Spinal cord (tissue), 10 donors: ENCODE measurements around the gene HIP1R. TPM values are rescaled to one million over a fixed set of nuclear protein-coding genes. Genes with fewer than 3 reads are reported as not detected.

Experiments
- DNase-seq, 6 donors: peaks; one replicate each; pipeline versions ENCODE4 v3.0.0 to v3.0.0-alpha.2; 2013 to 2015; ENCODE audit warnings: low spot score in 6 of 6, low read depth in 4 of 6
- H3K27ac ChIP-seq: one replicate; pipeline ENCODE4 v1.5.1; 2013; ENCODE audit warnings: low read depth, low read length, control low read depth
- H3K27me3 ChIP-seq: one replicate; pipeline ENCODE4 v1.6.1; 2013; ENCODE audit warnings: low read length; ENCODE audit not compliant: control insufficient read depth, insufficient read depth
- H3K36me3 ChIP-seq: one replicate; pipeline ENCODE4 v1.6.1; 2013; ENCODE audit warnings: low read length; ENCODE audit not compliant: control insufficient read depth, insufficient read depth
- H3K4me1 ChIP-seq: one replicate; pipeline ENCODE4 v1.6.1; 2013; ENCODE audit warnings: low read length; ENCODE audit not compliant: control insufficient read depth, insufficient read depth
- H3K4me3 ChIP-seq: one replicate; pipeline ENCODE4 v1.5.1; 2013; ENCODE audit warnings: low read depth, low read length, control low read depth
- H3K9me3 ChIP-seq: one replicate; pipeline ENCODE4 v1.6.1; 2013; ENCODE audit warnings: low read length; ENCODE audit not compliant: control insufficient read depth, insufficient read depth
- WGBS: methylation state at CpG from one replicate; pipeline ENCODE4 v1.1.5; 2013; ENCODE audit warnings: missing lambda C conversion rate; ENCODE audit not compliant: insufficient coverage; 5-methylcytosine and 5-hydroxymethylcytosine counted together
- polyA plus RNA-seq, 2 donors: library from polyadenylated mRNA; unstranded; fragments of 120-200 nt; gene quantifications; one replicate each; pipeline ENCODE4 v1.2.1, GENCODE V29; 2013; ENCODE audit not compliant: insufficient read length in 2 of 2
- total RNA-seq, 2 donors: library from RNA; depleted of rRNA in 1 of 2; stranded (reverse); fragments of 120-200 nt in 1 of 2; fragments of >200 nt in 1 of 2; gene quantifications; one replicate each; pipeline versions ENCODE4 v1.2.3 to v1.2.4, GENCODE V29; 2013 to 2014
- donor health status: healthy.

Gene HIP1R
- total and polyA plus RNA-seq, 4 donors: 37.5 to 71.4 (median 49.8) TPM

DNA sequence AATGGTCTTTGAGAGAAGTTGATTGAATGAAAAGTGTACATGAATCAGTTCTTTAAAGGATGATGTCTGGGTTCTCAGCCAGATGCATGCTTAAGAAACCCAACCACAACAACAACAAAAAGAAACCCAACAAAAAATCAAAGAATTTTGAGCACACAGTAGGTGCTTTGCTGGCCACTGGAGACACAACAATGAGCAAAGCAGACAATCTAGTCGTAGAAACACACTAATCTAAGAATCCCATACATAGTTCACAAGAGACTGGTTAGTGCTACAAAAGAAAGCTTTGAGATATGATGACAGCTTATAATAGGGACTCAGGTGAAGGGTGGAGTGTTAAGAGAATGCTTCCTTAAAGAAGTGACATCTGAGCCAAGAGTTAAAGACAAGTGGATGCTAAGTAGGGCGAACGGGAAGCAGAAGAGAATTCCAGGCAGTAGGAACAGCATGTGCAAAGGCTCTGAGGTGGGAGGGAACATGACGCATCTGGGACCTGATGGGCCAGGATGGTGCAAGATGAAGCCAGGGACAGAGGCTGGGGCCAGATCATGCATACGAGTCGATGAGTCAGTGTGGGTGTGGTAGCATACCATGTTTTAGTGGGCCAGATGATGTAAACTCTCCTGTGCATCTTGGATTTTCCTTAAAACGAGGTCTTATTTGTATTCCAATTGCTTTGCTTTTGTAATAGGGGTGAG lies 4.6 kb upstream of the HIP1R start:
- no peaks in the 10 kb centered on the region for H3K9me3 ChIP-seq
- no peak overlapping the region for H3K27ac ChIP-seq
- 88% methylated on average over 5 of the region's 7 CpGs for WGBS
- H3K27me3 ChIP-seq: no peaks in the 10 kb centered on the region
- no peak overlapping the region for H3K4me3 ChIP-seq
- peaks cover 11% of the 10 kb centered on the region for H3K4me1 ChIP-seq
- no peaks in the 10 kb centered on the region for H3K36me3 ChIP-seq
- no peak for DNase-seq

DNA sequence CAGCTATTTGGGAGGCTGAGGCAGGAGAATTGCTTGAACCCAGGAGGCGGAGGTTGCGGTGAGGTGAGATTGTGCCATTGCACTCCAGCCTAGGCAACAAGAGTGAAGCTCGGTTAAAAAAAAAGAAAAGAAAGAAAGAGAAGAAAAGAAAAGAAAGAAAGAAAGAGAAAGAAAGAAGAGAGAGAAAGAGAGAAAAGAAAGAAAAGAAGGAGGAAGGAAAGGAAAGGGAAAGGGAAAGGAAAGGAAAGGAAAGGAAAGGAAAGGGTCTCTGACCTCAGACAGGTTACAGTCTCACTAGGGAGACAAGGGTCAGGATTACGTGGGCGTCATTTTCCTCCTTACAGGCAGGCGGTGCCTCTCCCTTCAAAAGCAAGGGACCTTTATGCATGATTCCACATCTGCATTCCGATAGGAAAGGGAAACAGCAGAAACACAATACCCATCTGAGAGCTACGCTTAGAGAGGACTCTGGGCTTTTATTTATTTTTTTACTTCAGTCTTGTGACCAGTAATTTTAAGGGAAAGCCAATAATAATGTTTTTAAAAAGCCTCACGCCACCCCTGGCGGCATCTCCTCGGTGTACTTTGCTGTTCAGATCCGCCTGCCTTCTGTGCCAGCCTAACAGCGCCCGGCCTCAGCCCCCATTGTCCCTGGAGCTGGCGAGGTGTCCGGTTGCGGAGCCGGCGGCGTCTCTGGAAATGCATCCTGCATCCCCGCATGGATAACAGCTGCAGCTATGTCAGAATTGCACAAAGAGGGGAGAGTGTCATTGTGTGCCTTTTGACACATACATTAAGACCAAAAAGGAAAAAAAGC lies 945 bp upstream of the HIP1R start:
- Histone ChIP-seq H3K27me3 (no peaks in the 10 kb centered on the region), H3K4me3 (peak overlapping the region; percentile 57), H3K27ac (peak overlapping the region; percentile 83), H3K4me1 (peaks cover 28% of the 10 kb centered on the region), H3K9me3 (no peaks in the 10 kb centered on the region), H3K36me3 (no peaks in the 10 kb centered on the region)
- 18% methylated on average over 16 of the region's 21 CpGs for WGBS
- peak in 1 of 6 donors; percentile 94 for DNase-seq

DNA sequence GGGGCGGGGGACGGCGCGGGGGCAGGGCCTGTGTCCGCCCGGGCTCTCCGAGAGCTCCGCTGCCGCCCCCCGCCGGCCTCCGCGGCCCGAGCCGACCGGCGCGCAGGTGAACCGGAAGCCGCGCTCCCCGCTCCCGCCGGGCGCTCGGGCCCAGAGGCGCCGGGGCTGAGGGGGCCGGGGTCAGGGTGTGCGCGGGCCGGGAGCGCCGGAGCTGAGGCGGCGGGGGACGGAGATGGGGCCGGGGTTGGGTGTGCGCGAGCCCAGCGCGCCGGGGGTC lies 431 bp downstream of the HIP1R start:
- H3K4me1 ChIP-seq: peaks cover 39% of the 10 kb centered on the region
- under 1% methylated on average over 43 of the region's 43 CpGs for WGBS
- DNase-seq: no peak
- H3K27ac ChIP-seq: no peak overlapping the region
- no peaks in the 10 kb centered on the region for H3K9me3 ChIP-seq
- peak overlapping the region; percentile 47 for H3K4me3 ChIP-seq
- peaks cover 7% of the 10 kb centered on the region for H3K36me3 ChIP-seq
- H3K27me3 ChIP-seq: no peaks in the 10 kb centered on the region

DNA sequence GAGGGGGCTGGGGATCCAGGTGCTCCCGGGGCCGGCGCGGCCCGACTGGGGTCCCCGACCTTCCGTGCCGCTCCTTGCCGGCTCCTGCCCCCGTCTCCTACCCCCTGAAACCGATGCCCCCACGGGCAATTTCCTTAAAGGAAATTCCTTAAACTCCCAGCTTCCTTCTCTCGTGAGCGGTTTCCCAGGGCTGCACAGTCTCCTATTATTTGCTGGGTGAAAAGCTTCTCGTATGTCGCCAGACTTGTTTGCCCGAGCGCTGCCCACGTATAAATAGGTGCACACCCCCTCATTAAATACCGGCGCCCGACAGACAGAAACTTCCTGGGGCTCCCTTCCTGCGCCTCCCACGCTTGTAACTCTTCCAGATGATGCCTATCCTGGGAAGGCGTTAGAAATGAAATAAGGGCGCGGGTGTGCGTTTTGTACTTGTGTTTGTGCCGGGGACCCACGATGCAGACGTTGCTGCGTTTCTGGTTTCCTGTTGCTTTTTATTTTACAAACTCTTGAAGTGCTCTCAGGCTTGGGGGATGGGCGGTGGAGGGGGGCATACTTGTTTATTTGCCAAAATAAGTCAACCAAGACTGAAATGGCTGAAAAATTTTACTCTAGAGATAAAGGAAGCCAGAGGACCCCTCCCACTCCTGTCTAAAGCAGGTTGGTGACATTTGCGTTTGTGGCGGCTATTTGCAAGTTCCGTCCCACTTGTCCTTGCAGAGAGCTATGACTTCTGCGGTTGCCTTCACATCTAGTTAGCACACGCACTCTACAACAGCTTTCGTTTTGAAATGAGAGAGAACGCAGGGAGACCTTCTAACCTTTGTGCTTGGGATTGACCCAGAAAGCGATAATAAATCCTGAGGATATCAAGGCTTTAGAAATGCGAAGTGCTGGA lies 1.0 kb downstream of the HIP1R start:
- Histone ChIP-seq H3K4me3 (peak overlapping the region; percentile 47), H3K27ac (no peak overlapping the region), H3K9me3 (no peaks in the 10 kb centered on the region), H3K27me3 (no peaks in the 10 kb centered on the region), H3K4me1 (peaks cover 45% of the 10 kb centered on the region), H3K36me3 (peaks cover 10% of the 10 kb centered on the region)
- 3% methylated on average over 28 of the region's 42 CpGs for WGBS
- peak in 2 of 6 donors; percentile 53 to 58 for DNase-seq

DNA sequence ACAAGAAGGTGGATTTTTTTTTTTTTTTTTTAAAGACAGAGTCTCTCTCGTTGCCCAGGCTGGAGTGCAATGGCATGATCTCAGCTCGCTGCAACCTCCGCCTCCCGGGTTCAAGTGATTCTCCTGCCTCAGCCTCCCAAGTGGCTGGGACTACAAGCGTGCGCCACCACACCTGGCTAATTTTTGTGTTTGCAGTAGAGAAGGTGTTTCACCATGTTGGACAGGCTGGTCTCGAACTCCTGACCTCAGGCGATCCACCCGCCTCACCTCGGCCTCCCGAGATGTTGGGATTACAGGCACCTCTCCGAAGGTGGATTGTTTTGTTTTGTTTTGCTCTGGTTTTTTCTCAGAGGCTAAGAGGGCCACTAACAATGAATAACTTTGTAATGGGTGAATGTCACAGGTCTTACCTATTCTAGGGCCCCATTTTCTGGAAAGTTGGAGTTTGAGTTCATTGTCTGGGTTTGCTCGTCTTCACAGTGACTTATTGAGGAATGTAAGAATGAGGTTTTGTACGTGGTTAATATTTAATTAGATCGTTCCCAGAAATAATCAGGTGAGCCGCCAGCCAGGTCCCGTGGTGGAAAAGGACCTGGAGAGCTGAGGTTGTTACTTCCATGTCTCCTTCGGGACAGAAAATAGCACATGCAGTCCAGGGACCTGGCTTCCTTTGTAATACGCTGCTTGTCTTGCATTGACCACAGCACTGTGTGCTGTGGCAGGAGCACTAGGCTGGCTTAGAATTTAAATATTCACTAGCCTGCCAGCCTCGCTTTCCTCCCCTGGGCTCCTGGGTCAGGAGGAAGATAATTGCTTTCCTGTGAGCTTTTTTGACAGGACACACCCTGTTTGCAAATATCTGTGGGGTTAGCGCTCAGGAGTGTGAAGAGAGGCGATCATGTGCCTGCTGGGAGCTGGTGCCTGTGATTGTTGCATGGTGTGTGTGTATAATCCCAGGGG lies 2.3 kb downstream of the HIP1R start:
- Histone ChIP-seq H3K9me3 (no peaks in the 10 kb centered on the region), H3K27me3 (no peaks in the 10 kb centered on the region), H3K36me3 (peaks cover 16% of the 10 kb centered on the region), H3K4me1 (peaks cover 58% of the 10 kb centered on the region), H3K4me3 (no peak overlapping the region), H3K27ac (no peak overlapping the region)
- 88% methylated on average over 19 of the region's 22 CpGs for WGBS
- DNase-seq: no peak

DNA sequence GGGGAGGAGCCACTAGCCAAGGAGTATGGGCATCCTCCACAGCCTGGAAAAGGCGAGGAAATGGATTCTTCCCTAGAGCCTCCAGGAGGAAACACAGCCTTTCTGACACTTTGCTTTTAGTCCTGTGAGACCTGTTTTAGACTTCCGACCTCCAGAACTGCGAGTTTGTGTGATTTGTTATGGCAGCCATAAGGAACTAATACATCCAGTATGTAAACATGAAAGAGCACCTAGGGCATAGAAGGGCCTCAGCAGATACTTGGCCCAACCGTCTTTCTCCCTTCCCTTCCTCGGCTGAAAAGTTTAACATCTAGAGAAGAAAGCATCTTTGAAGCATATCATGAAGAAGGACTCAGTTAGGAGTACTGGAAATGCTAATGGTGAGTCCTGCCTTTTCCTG lies 3.6 kb downstream of the HIP1R start:
- Histone ChIP-seq H3K27ac (no peak overlapping the region), H3K4me3 (no peak overlapping the region)

DNA sequence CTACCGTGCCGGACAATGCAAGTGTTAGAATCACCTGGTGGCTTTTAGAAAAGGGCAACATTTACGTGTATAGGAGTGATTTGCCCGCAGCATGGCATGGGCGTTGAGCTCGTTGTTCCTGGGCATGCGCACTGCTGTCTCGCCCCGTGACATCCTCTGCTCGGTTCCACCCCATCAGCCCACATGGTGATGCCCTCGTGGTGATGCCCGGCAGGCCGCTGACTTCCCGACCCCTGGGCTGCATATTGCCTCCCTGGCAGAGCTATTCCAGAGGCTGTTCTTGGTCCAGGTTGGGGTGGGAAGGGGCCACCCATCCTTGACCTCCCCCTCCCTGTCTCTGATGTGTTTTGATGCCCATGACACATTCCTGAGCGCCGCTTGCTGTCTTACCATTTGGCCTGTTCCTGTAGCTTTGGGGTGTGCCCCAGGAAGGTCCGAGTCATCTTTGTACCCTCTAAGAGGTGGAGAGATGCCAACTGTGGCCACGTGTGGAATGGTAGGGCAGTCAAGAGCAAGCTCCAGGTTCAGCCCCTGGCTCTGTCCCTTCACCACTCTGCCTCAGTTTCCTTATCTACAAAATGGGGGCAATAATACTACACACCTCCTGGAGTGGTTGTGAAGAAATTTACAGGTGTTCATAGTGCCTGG lies 4.8 kb downstream of the HIP1R start:
- no peak for DNase-seq
- H3K4me1 ChIP-seq: peaks cover 72% of the 10 kb centered on the region
- no peaks in the 10 kb centered on the region for H3K9me3 ChIP-seq
- no peak overlapping the region for H3K4me3 ChIP-seq
- WGBS: 90% methylated on average over 18 of the region's 18 CpGs
- peaks cover 27% of the 10 kb centered on the region for H3K36me3 ChIP-seq
- no peak overlapping the region for H3K27ac ChIP-seq
- no peaks in the 10 kb centered on the region for H3K27me3 ChIP-seq

More for the DNA sequence above, 3.6 kb downstream of the HIP1R start:
- Histone ChIP-seq H3K27me3 (no peaks in the 10 kb centered on the region), H3K36me3 (peaks cover 24% of the 10 kb centered on the region), H3K9me3 (no peaks in the 10 kb centered on the region), H3K4me1 (peaks cover 71% of the 10 kb centered on the region)
- WGBS: 100% methylated on average over 1 of the region's 5 CpGs
- DNase-seq: no peak

DNA sequence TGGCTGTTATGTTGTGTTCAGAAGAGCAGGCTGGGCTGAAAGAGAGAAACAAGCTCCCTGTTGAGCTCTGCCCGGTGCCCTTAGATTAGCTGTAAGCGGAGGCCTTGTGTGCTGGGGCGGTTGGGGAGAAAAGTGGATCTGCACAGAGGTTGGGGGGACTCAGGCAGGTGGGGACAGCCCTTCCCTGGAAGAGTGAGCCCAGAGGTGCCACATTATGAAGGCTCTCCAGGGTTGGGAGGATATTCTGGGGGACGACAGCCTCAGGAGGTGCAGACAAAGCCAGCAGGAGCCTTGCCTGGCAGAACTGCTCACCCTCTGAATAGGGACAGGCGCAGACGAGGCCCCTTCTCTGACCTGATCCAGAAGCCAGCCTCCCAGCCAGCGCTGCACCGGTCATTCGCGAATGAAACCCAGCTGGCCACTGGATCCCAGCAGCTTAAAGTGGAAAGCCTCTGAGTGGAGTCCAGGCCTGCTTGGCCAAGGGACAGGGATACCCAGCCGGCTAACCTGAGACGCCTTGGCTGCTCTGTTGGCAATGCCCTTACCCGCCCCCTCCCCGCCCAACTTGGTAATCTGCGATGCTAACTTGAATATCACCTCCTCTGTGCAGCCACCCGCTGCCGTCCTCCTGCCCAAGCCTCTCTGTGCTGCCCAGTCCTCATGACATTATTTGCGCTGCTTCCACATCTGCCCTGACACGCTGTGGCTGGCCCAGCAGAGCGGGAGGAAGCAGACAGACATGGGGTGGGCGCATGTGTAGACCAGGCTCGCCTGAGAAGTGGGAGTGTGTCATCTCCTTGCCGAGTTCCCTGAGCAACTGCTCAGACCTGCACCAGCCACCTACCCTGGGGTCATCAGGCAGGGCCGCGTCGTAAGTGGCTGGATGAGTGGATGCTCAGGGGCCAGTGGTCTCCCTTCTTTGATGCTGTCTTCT lies 5.6 kb downstream of the HIP1R start:
- WGBS: 73% methylated on average over 23 of the region's 26 CpGs
- DNase-seq: no peak
- no peaks in the 10 kb centered on the region for H3K27me3 ChIP-seq
- H3K4me3 ChIP-seq: no peak overlapping the region
- peaks cover 35% of the 10 kb centered on the region for H3K36me3 ChIP-seq
- no peaks in the 10 kb centered on the region for H3K9me3 ChIP-seq
- peak overlapping the region; percentile 33 for H3K27ac ChIP-seq
- H3K4me1 ChIP-seq: peaks cover 80% of the 10 kb centered on the region
